Endometrium (tissue), 2 donors: Measurements from ENCODE around the gene XXYLT1.

Experiments
- FAIRE-seq: peaks from 2 replicates; lab custom pipeline; 2012; peaks lifted over from hg19 to GRCh38; lab: Jason Lieb, UNC
- donor health status: control.
- donor health status: control.

XXYLT1 gene

GRCh38 chr3:195025056-195025883 lies 245.7 kb downstream of the XXYLT1 start:
- FAIRE-seq = no peak

DNA sequence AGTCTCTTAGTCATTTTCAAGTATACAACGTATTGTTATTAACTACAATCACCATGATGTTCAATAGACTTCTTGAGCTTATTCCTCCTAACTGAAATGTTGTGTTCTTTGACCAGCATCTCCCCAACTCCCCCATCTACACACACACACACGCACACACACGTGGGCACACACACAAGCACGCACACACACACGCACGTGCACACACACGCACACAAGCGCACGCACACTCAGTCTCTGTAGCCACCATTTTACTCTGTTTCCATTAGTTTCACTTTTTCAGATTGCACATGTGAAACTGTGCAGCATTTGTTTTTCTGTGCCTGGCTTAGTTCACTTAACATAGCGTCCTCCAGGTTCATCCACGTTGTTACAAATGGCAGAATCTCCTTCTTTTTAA lies 247.0 kb downstream of the XXYLT1 start:
- no peak for FAIRE-seq

GRCh38 chr3:195023576-195023975 lies 247.4 kb downstream of the XXYLT1 start:
- no peak for FAIRE-seq

GRCh38 chr3:195021692-195022091 lies 249.3 kb downstream of the XXYLT1 start:
- no peak for FAIRE-seq

GRCh38 chr3:195020921-195021320 lies 250.0 kb downstream of the XXYLT1 start:
- no peak for FAIRE-seq

DNA sequence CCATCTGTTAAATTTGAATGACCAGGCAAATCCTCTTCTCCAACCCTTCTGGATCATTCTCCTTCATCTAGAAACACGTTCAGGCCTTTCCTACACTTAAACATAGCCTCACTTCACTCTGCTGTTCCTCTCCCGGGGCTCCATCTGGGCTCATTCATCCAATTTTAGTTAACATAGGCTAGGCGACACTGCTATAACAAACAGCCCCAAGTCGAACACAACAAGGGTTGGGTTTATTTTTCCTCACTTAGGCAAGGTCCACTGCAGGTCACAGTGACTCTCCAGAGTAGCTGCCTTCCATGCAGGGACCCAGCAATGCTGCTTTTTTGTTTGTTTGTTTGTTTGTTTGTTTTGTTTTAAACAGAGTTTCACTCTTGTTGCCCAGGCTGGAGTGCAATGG lies 250.8 kb downstream of the XXYLT1 start:
- FAIRE-seq = no peak

- FAIRE-seq = no peak
These were observed 251.6 kb downstream of the XXYLT1 start for GRCh38 chr3:195019335-195019734.
